ENCODE measurements around the gene SLC25A19.

Gene SLC25A19

GRCh38 chr17:75238020-75238580, 51.1 kb downstream of the SLC25A19 start:
- FAIRE-seq: no peak
- no peak for DNase-seq (ENCODE audit: insufficient read length)
- no peak for TF ChIP-seq POLR2A (IDR thresholded peaks at IDR 0.05; ENCODE audit: low read depth, low read length)
- TF ChIP-seq TAF1 (IDR thresholded peaks at IDR 0.05; ENCODE audit: borderline replicate concordance, low read depth, low read length): no peak
- TF ChIP-seq POLR2AphosphoS5 (IDR thresholded peaks at IDR 0.05; ENCODE audit: low read depth, low read length): no peak; the same call in 1 of the 2 replicates

GRCh38 chr17:75237100-75238014, 51.9 kb downstream of the SLC25A19 start:
- DNase-seq (ENCODE audit: insufficient read length): no peak
- no peak for FAIRE-seq
- no peak for TF ChIP-seq TAF1 (IDR thresholded peaks at IDR 0.05; ENCODE audit: borderline replicate concordance, low read depth, low read length)
- TF ChIP-seq POLR2A (IDR thresholded peaks at IDR 0.05; ENCODE audit: low read depth, low read length): peak; percentile 31; the same call in 1 of the 2 replicates
- no peak; the same call in 1 of the 2 replicates for TF ChIP-seq POLR2AphosphoS5 (IDR thresholded peaks at IDR 0.05; ENCODE audit: low read depth, low read length)

GRCh38 chr17:75232786-75233185, 56.4 kb downstream of the SLC25A19 start:
- TF ChIP-seq TAF1 (IDR thresholded peaks at IDR 0.05; ENCODE audit: borderline replicate concordance, low read depth, low read length) (no peak), POLR2A (IDR thresholded peaks at IDR 0.05; ENCODE audit: low read depth, low read length) (no peak), POLR2AphosphoS5 (IDR thresholded peaks at IDR 0.05; ENCODE audit: low read depth, low read length) (no peak; the same call in 1 of the 2 replicates)
- FAIRE-seq: no peak
- no peak for DNase-seq (ENCODE audit: insufficient read length)

- no peak for TF ChIP-seq POLR2AphosphoS5 (IDR thresholded peaks at IDR 0.05; ENCODE audit: low read depth, low read length)
- no peak for TF ChIP-seq TAF1 (IDR thresholded peaks at IDR 0.05; ENCODE audit: borderline replicate concordance, low read depth, low read length)
- no peak for TF ChIP-seq POLR2A (IDR thresholded peaks at IDR 0.05; ENCODE audit: low read depth, low read length)
- DNase-seq (ENCODE audit: insufficient read length): no peak
- FAIRE-seq: no peak
Observed at GRCh38 chr17:75231741-75232464, 57.3 kb downstream of the SLC25A19 start.

- FAIRE-seq: no peak
- TF ChIP-seq TAF1 (IDR thresholded peaks at IDR 0.05; ENCODE audit: borderline replicate concordance, low read depth, low read length) (no peak), POLR2A (IDR thresholded peaks at IDR 0.05; ENCODE audit: low read depth, low read length) (no peak), POLR2AphosphoS5 (IDR thresholded peaks at IDR 0.05; ENCODE audit: low read depth, low read length) (no peak)
- no peak for DNase-seq (ENCODE audit: insufficient read length)
Observed at GRCh38 chr17:75231071-75231470, 58.2 kb downstream of the SLC25A19 start.

GRCh38 chr17:75228847-75229246, 60.4 kb downstream of the SLC25A19 start:
- TF ChIP-seq POLR2AphosphoS5 (IDR thresholded peaks at IDR 0.05; ENCODE audit: low read depth, low read length) (no peak), TAF1 (IDR thresholded peaks at IDR 0.05; ENCODE audit: borderline replicate concordance, low read depth, low read length) (no peak), POLR2A (IDR thresholded peaks at IDR 0.05; ENCODE audit: low read depth, low read length) (no peak)
- FAIRE-seq (no peak), DNase-seq (ENCODE audit: insufficient read length) (no peak)

GRCh38 chr17:75228305-75228704, 60.9 kb downstream of the SLC25A19 start:
- no peak for TF ChIP-seq TAF1 (IDR thresholded peaks at IDR 0.05; ENCODE audit: borderline replicate concordance, low read depth, low read length)
- no peak for TF ChIP-seq POLR2A (IDR thresholded peaks at IDR 0.05; ENCODE audit: low read depth, low read length)
- TF ChIP-seq POLR2AphosphoS5 (IDR thresholded peaks at IDR 0.05; ENCODE audit: low read depth, low read length): no peak
- FAIRE-seq: no peak

GRCh38 chr17:75227729-75228128, 61.5 kb downstream of the SLC25A19 start:
- no peak for DNase-seq (ENCODE audit: insufficient read length)
- no peak for FAIRE-seq
- TF ChIP-seq POLR2AphosphoS5 (IDR thresholded peaks at IDR 0.05; ENCODE audit: low read depth, low read length) (no peak), TAF1 (IDR thresholded peaks at IDR 0.05; ENCODE audit: borderline replicate concordance, low read depth, low read length) (no peak), POLR2A (IDR thresholded peaks at IDR 0.05; ENCODE audit: low read depth, low read length) (no peak)

More at GRCh38 chr17:75228305-75228704, 60.9 kb downstream of the SLC25A19 start:
- no peak for DNase-seq (ENCODE audit: insufficient read length)

GRCh38 chr17:75225016-75225415, 64.2 kb downstream of the SLC25A19 start:
- no peak for DNase-seq (ENCODE audit: insufficient read length)
- FAIRE-seq: no peak
- TF ChIP-seq POLR2A (IDR thresholded peaks at IDR 0.05; ENCODE audit: low read depth, low read length) (no peak), TAF1 (IDR thresholded peaks at IDR 0.05; ENCODE audit: borderline replicate concordance, low read depth, low read length) (no peak), POLR2AphosphoS5 (IDR thresholded peaks at IDR 0.05; ENCODE audit: low read depth, low read length) (no peak)
